ENCODE data around the gene ITPRIPL2.

ITPRIPL2 gene

GRCh38 chr16:19093631-19094541 lies 19.9 kb upstream of the ITPRIPL2 start:
- no peak for DNase-seq

- peak; percentile 91 for DNase-seq
These were observed 19.0 kb upstream of the ITPRIPL2 start for GRCh38 chr16:19094542-19095365.

GRCh38 chr16:19095654-19096053 lies 18.1 kb upstream of the ITPRIPL2 start:
- no peak for DNase-seq

GRCh38 chr16:19098173-19098572 lies 15.6 kb upstream of the ITPRIPL2 start:
- DNase-seq, result no peak

- no peak for DNase-seq
These were observed 11.4 kb upstream of the ITPRIPL2 start for GRCh38 chr16:19102187-19102872.

GRCh38 chr16:19104607-19105006 lies 9.2 kb upstream of the ITPRIPL2 start:
- DNase-seq, result no peak

GRCh38 chr16:19105131-19105530 lies 8.6 kb upstream of the ITPRIPL2 start:
- DNase-seq, result no peak

- DNase-seq, result no peak
These were observed 7.7 kb upstream of the ITPRIPL2 start for GRCh38 chr16:19105891-19106624.

GRCh38 chr16:19106625-19107020 lies 7.1 kb upstream of the ITPRIPL2 start:
- no peak for DNase-seq

- DNase-seq, result no peak
These were observed 5.1 kb upstream of the ITPRIPL2 start for GRCh38 chr16:19108409-19109287.

GRCh38 chr16:19109288-19109664 lies 4.5 kb upstream of the ITPRIPL2 start:
- DNase-seq, result no peak

GRCh38 chr16:19110537-19111360 lies 3.0 kb upstream of the ITPRIPL2 start:
- DNase-seq, result no peak

GRCh38 chr16:19112099-19112407 lies 1.7 kb upstream of the ITPRIPL2 start:
- no peak for DNase-seq

- DNase-seq, result no peak
These were observed 789 bp downstream of the ITPRIPL2 start for GRCh38 chr16:19114359-19115147.

- DNase-seq, result no peak
These were observed 1.6 kb downstream of the ITPRIPL2 start for GRCh38 chr16:19115148-19116021.

- peak; percentile 25 for DNase-seq
These were observed 3.1 kb downstream of the ITPRIPL2 start for GRCh38 chr16:19116711-19117449.

- DNase-seq, result peak; percentile 93
These were observed 5.2 kb downstream of the ITPRIPL2 start for GRCh38 chr16:19118938-19119431.

GRCh38 chr16:19119564-19119963 lies 5.8 kb downstream of the ITPRIPL2 start:
- DNase-seq, result peak; percentile 77

Measured in OCI-M1 (cell line).